ENCODE measurements around the gene SLC34A3.
A peak's percentile ranks its signal among the peaks of the same experiment; 100 is the strongest.

SLC34A3 gene

DNA sequence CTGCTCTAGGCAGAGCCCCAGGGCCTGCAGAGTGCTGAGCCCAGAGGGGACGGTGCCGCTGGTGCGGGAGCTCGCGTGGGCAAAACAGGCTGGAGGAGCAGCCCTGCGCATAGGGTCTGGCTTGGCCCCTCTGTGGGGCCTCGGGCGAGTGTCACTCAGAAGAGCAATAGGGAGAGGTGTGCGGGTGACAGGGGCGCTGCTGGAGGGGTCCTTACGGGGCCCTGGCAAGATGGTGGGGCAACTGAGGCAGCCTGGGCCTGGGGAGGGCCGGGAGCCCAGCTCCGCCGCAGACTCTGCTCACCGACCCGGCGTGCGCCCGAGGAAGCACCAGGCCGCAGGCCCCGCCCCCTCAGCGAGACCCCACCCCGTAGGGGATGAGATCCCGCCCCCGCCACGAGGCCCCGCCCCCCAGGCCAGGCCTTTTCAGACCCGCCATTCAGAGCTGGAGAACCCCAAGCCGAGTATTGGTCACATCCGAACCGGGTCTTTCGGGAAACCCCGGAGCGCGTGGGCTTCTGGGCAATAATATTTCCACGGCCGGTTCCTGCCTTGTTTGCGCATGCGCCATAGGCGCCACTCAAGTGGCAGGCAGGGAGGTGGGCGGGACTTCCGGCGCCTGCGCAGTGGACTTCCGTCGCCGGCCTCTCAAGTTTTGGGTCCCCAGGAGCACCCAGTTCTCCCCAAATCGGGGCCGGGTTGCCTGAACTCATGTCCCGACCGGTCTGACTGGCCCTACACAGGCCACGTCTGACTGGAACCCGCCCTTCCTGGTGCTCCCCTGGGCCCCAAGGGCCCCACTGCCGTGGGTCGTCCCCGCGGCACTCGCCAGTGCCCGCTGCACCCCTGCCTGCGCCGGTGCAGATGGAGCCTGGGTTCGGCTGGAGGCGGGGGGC is 7.4 kb upstream of the SLC34A3 start:
- 3% methylated on average over 63 of the region's 63 CpGs for WGBS, 2 experiments
- no peak overlapping the region for H3K27ac ChIP-seq (ENCODE audit: insufficient read depth, low read depth, low read length, poor library complexity, severe bottlenecking)
- peaks cover 22% of the 10 kb centered on the region for H3K27me3 ChIP-seq (ENCODE audit: control insufficient read depth, insufficient read depth, low read length, poor library complexity, severe bottlenecking)
- no peaks in the 10 kb centered on the region for H3K9me3 ChIP-seq (ENCODE audit: control insufficient read depth, low read length)
- no peaks in the 10 kb centered on the region for H3K36me3 ChIP-seq (ENCODE audit: control insufficient read depth, insufficient read depth, low read length)
- H3K4me3 ChIP-seq (ENCODE audit: insufficient read depth, low read depth, low read length), result peak overlapping the region; percentile 86
- no peaks in the 10 kb centered on the region for H3K4me1 ChIP-seq (ENCODE audit: control insufficient read depth, insufficient read depth, low read length)

DNA sequence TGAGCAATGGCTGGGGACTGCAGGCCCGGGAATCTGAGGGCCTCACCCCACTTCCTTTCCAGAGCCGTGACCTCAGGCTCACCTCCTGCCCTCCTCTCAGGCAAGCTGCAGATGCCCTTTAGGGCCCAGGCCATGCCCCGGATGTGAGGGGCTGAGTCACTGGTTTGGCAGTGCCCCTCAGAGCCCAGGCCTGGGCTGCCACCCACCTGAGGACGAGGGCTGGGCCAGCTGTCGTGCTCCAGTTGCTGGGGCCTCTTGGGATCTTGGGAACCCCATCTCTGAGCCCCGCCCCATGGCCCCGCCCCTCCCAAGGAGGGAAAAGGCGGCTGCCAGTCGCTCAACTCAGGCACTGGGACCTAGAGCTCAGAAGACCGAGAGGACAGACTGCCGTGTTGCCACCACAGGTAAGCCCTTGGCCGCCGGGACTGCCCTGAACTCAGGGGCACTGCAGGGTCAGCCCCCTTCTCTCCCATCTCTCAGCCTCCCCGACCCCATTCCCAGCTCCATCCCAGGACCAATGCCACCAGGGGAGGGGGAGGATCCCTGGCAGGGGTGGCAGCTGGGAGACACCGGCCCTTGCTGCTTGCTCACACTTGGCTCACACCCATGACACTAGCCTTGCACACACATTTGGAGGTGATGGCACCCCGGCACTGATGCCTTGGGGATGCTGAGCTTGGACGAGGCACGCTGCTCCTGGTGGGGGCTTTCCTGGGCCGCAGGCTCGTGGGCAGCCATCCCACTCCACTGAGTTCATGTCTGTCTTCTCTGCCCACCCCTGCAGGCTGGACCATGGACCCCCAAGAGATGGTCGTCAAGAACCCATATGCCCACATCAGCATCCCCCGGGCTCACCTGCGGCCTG is 5.6 kb upstream of the SLC34A3 start, which contains the start of gene CYSRT1:
Gene CYSRT1 (plus strand): TSS at position 345 of the 865 bp plus-strand sequence. CDS start 448 bp downstream, at position 793.
- no peaks in the 10 kb centered on the region for H3K36me3 ChIP-seq (ENCODE audit: control insufficient read depth, insufficient read depth, low read length)
- no peaks in the 10 kb centered on the region for H3K4me1 ChIP-seq (ENCODE audit: control insufficient read depth, insufficient read depth, low read length)
- no peak within 1 kb of the TSS for H3K27ac ChIP-seq (ENCODE audit: insufficient read depth, low read depth, low read length, poor library complexity, severe bottlenecking)
- peaks cover 22% of the 10 kb centered on the region for H3K27me3 ChIP-seq (ENCODE audit: control insufficient read depth, insufficient read depth, low read length, poor library complexity, severe bottlenecking)
- peak within 1 kb of the TSS; percentile 86 for H3K4me3 ChIP-seq (ENCODE audit: insufficient read depth, low read depth, low read length)
- 77 to 79% methylated on average over 23 of the region's 23 CpGs for whole genome bisulfite sequencing, 2 experiments
- H3K9me3 ChIP-seq (ENCODE audit: control insufficient read depth, low read length), result no peaks in the 10 kb centered on the region

- peaks cover 19% of the 10 kb centered on the region for H3K27me3 ChIP-seq (ENCODE audit: control insufficient read depth, insufficient read depth, low read length, poor library complexity, severe bottlenecking)
- no peaks in the 10 kb centered on the region for H3K4me1 ChIP-seq (ENCODE audit: control insufficient read depth, insufficient read depth, low read length)
- H3K9me3 ChIP-seq (ENCODE audit: control insufficient read depth, low read length), result no peaks in the 10 kb centered on the region
- no peak overlapping the region for H3K27ac ChIP-seq (ENCODE audit: insufficient read depth, low read depth, low read length, poor library complexity, severe bottlenecking)
- WGBS, 2 experiments, result 89% methylated on average over 21 of the region's 21 CpGs
- H3K36me3 ChIP-seq (ENCODE audit: control insufficient read depth, insufficient read depth, low read length), result no peaks in the 10 kb centered on the region
- no peak overlapping the region for H3K4me3 ChIP-seq (ENCODE audit: insufficient read depth, low read depth, low read length)
Measured at GRCh38 chr9:137225699-137226331, 4.9 kb upstream of the SLC34A3 start.

DNA sequence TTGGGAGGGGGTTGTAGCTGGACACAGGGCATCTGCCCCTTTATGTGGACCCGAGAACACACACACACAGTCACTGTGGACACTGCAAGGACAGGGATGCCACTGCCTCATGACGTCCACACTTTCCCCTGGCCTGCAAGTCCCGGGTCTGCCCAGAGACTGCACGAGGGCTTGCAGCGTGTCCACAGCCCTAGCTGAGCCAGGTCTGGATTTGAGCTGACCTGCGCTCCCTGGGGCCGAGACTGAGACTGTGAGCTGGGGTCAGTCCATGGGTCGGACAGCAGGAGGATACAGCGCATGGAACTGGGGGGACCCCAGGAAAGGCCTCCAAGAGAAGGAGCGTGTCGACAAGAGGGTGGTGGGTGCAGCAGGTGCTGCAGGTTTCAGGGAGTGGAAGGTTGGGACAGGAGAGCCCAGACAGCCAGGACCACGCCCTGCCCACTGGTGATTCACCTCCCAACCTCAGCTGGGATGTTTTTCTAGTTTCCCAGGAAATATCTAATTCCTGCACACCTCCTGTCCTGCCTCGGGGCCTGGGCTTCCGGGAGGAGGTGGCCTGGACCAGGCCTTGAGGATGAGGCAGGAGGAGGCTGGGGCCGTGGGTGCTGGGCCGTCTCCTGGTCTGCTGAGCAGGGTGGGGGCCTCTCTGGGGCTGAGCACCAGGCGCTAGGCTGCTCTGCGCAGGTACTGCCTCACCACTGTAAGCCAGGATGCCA is 4.2 kb upstream of the SLC34A3 start:
- Histone ChIP-seq H3K27me3 (ENCODE audit: control insufficient read depth, insufficient read depth, low read length, poor library complexity, severe bottlenecking) (peaks cover 16% of the 10 kb centered on the region), H3K36me3 (ENCODE audit: control insufficient read depth, insufficient read depth, low read length) (no peaks in the 10 kb centered on the region), H3K4me1 (ENCODE audit: control insufficient read depth, insufficient read depth, low read length) (no peaks in the 10 kb centered on the region), H3K27ac (ENCODE audit: insufficient read depth, low read depth, low read length, poor library complexity, severe bottlenecking) (no peak overlapping the region), H3K4me3 (ENCODE audit: insufficient read depth, low read depth, low read length) (no peak overlapping the region), H3K9me3 (ENCODE audit: control insufficient read depth, low read length) (no peaks in the 10 kb centered on the region)
- 90 to 92% methylated on average over 18 of the region's 18 CpGs for WGBS, 2 experiments

- 57 to 58% methylated on average over 25 of the region's 25 CpGs for WGBS, 2 experiments
- Histone ChIP-seq H3K27me3 (ENCODE audit: control insufficient read depth, insufficient read depth, low read length, poor library complexity, severe bottlenecking) (peaks cover 10% of the 10 kb centered on the region), H3K4me3 (ENCODE audit: insufficient read depth, low read depth, low read length) (no peak within 1 kb of the TSS), H3K36me3 (ENCODE audit: control insufficient read depth, insufficient read depth, low read length) (no peaks in the 10 kb centered on the region), H3K4me1 (ENCODE audit: control insufficient read depth, insufficient read depth, low read length) (no peaks in the 10 kb centered on the region), H3K9me3 (ENCODE audit: control insufficient read depth, low read length) (no peaks in the 10 kb centered on the region), H3K27ac (ENCODE audit: insufficient read depth, low read depth, low read length, poor library complexity, severe bottlenecking) (no peak within 1 kb of the TSS)
Measured at GRCh38 chr9:137227054-137227852, 3.4 kb upstream of the SLC34A3 start, which contains the start of gene RNF224. Gene RNF224 (plus strand): TSS chr9:137227502. CDS start chr9:137228336, 834 bp downstream.

DNA sequence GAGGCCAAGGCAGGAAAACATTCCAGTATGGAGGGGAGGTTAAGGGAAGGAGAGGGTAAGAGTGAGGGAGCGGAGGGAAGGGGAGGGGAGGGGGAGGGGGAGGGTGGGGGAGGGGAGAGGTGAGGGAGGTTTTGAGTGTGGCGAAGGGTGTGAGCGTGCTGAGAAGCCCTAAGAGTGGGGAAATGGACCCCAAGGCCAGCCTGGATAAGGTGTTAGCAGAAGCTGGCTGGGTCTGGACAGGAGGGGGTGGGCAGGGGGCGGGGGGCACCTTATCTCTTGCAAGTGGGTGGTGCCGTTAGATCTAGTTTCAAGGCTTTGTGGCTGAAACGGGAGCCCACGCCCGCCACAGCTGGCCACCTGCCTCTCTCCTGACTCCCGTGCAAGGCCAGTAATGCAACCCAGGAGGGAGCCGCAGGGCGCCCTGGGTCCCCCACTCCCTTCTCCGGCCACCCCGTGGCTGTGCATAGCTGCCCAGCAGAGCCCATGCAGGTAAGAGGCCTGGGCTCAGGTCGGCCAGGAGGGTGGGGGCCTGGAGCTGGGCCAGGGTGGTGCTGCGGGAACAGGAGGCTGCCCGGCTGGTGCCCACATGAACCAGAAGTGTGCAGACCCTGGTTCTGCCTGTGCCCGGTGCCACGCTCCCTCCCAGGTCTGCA is 2.7 kb upstream of the SLC34A3 start:
- Histone ChIP-seq H3K27ac (ENCODE audit: insufficient read depth, low read depth, low read length, poor library complexity, severe bottlenecking) (no peak overlapping the region), H3K27me3 (ENCODE audit: control insufficient read depth, insufficient read depth, low read length, poor library complexity, severe bottlenecking) (peaks cover 3% of the 10 kb centered on the region), H3K4me1 (ENCODE audit: control insufficient read depth, insufficient read depth, low read length) (no peaks in the 10 kb centered on the region), H3K9me3 (ENCODE audit: control insufficient read depth, low read length) (no peaks in the 10 kb centered on the region), H3K36me3 (ENCODE audit: control insufficient read depth, insufficient read depth, low read length) (no peaks in the 10 kb centered on the region), H3K4me3 (ENCODE audit: insufficient read depth, low read depth, low read length) (no peak overlapping the region)
- WGBS, 2 experiments, result 70% methylated on average over 17 of the region's 18 CpGs

DNA sequence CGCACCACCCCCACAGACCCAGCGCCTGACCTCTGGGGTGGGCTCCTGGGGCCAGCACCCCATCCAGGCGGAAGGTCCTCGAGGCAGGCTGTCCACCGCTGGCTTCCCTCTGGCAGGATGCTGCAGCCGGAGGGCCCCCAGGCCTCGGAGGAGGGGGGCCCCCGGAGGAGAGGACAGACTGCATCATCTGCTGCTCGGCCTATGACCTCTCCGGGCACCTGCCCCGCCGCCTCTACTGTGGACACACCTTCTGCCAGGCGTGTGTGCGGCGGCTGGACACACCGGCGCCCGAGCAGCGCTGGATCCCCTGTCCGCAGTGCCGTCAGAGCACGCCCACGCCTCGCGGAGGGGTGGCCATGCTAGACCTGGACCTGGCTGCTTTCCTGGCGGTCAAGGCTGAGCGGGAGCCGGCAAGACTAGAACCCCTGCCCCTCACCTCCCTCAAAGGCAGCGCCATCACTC is 2.2 kb upstream of the SLC34A3 start:
- Histone ChIP-seq H3K9me3 (ENCODE audit: control insufficient read depth, low read length) (no peaks in the 10 kb centered on the region), H3K36me3 (ENCODE audit: control insufficient read depth, insufficient read depth, low read length) (no peaks in the 10 kb centered on the region), H3K27me3 (ENCODE audit: control insufficient read depth, insufficient read depth, low read length, poor library complexity, severe bottlenecking) (no peaks in the 10 kb centered on the region), H3K4me1 (ENCODE audit: control insufficient read depth, insufficient read depth, low read length) (no peaks in the 10 kb centered on the region), H3K27ac (ENCODE audit: insufficient read depth, low read depth, low read length, poor library complexity, severe bottlenecking) (no peak overlapping the region), H3K4me3 (ENCODE audit: insufficient read depth, low read depth, low read length) (no peak overlapping the region)
- WGBS, 2 experiments, result 91 to 94% methylated on average over 29 of the region's 29 CpGs

GRCh38 chr9:137228968-137229896 is 1.5 kb upstream of the SLC34A3 start:
- Histone ChIP-seq H3K36me3 (ENCODE audit: control insufficient read depth, insufficient read depth, low read length) (no peaks in the 10 kb centered on the region), H3K27ac (ENCODE audit: insufficient read depth, low read depth, low read length, poor library complexity, severe bottlenecking) (no peak overlapping the region), H3K27me3 (ENCODE audit: control insufficient read depth, insufficient read depth, low read length, poor library complexity, severe bottlenecking) (no peaks in the 10 kb centered on the region), H3K9me3 (ENCODE audit: control insufficient read depth, low read length) (no peaks in the 10 kb centered on the region), H3K4me1 (ENCODE audit: control insufficient read depth, insufficient read depth, low read length) (no peaks in the 10 kb centered on the region), H3K4me3 (ENCODE audit: insufficient read depth, low read depth, low read length) (no peak overlapping the region)
- WGBS, 2 experiments, result 90% methylated on average over 27 of the region's 27 CpGs
